ENCODE measurements around the gene EXOC4.
"Not testable (repeated sequence)": the region's sequence is repeated elsewhere in the genome, so short reads cannot be mapped to it uniquely, and the experiment has no call there.

EXOC4 gene

GRCh38 chr7:134042307-134042706, 789.4 kb downstream of the EXOC4 start:
- no peak for DNase-seq (ENCODE audit: low read depth)

GRCh38 chr7:134044682-134045081, 791.8 kb downstream of the EXOC4 start:
- DNase-seq (ENCODE audit: low read depth) = no peak

- DNase-seq (ENCODE audit: low read depth) = no peak
Measured at GRCh38 chr7:134045716-134046115, 792.8 kb downstream of the EXOC4 start.

- no peak for DNase-seq (ENCODE audit: low read depth)
Measured at GRCh38 chr7:134046594-134047128, 793.8 kb downstream of the EXOC4 start.

GRCh38 chr7:134047675-134048074, 794.8 kb downstream of the EXOC4 start:
- DNase-seq (ENCODE audit: low read depth) = no peak

- DNase-seq (ENCODE audit: low read depth) = no peak
Measured at GRCh38 chr7:134048166-134048565, 795.3 kb downstream of the EXOC4 start.

GRCh38 chr7:134051020-134051419, 798.1 kb downstream of the EXOC4 start:
- no peak for DNase-seq (ENCODE audit: low read depth)

GRCh38 chr7:134056816-134057215, 803.9 kb downstream of the EXOC4 start:
- no peak for DNase-seq (ENCODE audit: low read depth)

GRCh38 chr7:134058521-134058920, 805.6 kb downstream of the EXOC4 start:
- no peak for DNase-seq (ENCODE audit: low read depth)

- no peak for DNase-seq (ENCODE audit: low read depth)
Measured at GRCh38 chr7:134058980-134059379, 806.1 kb downstream of the EXOC4 start.

GRCh38 chr7:134059921-134060320, 807.0 kb downstream of the EXOC4 start:
- no peak for DNase-seq (ENCODE audit: low read depth)

GRCh38 chr7:134060874-134061273, 808.0 kb downstream of the EXOC4 start:
- DNase-seq (ENCODE audit: low read depth) = no peak

GRCh38 chr7:134062460-134062859, 809.6 kb downstream of the EXOC4 start:
- DNase-seq (ENCODE audit: low read depth) = no peak

- DNase-seq (ENCODE audit: low read depth) = no peak
Measured at GRCh38 chr7:134065415-134065814, 812.5 kb downstream of the EXOC4 start.

- no peak for DNase-seq (ENCODE audit: low read depth)
Measured at GRCh38 chr7:134067164-134067563, 814.3 kb downstream of the EXOC4 start.

- DNase-seq (ENCODE audit: low read depth) = no peak
Measured at GRCh38 chr7:134068670-134069069, 815.8 kb downstream of the EXOC4 start.

GRCh38 chr7:134069187-134069586, 816.3 kb downstream of the EXOC4 start:
- no peak for DNase-seq (ENCODE audit: low read depth)

- no peak for DNase-seq (ENCODE audit: low read depth)
Measured at GRCh38 chr7:134070673-134071072, 817.8 kb downstream of the EXOC4 start.

GRCh38 chr7:134071355-134072331, 818.8 kb downstream of the EXOC4 start:
- no peak for DNase-seq (ENCODE audit: low read depth)

- DNase-seq (ENCODE audit: low read depth) = no peak
Measured at GRCh38 chr7:134073276-134073675, 820.4 kb downstream of the EXOC4 start.

GRCh38 chr7:134075799-134076198, 822.9 kb downstream of the EXOC4 start:
- DNase-seq (ENCODE audit: low read depth) = no peak

GRCh38 chr7:134077560-134077959, 824.7 kb downstream of the EXOC4 start:
- DNase-seq (ENCODE audit: low read depth) = not testable (repeated sequence)

- DNase-seq (ENCODE audit: low read depth) = no peak
Measured at GRCh38 chr7:134078991-134079390, 826.1 kb downstream of the EXOC4 start.

- DNase-seq (ENCODE audit: low read depth) = no peak
Measured at GRCh38 chr7:134081695-134082094, 828.8 kb downstream of the EXOC4 start.
